CD14-positive monocyte (primary cell): Measurements from ENCODE around the gene POLR2L. TPM values are rescaled to one million over a fixed set of nuclear protein-coding genes. Genes with fewer than 3 reads are reported as not detected.

Experiments
- DNase-seq, 3 donors: peaks; one replicate each; pipeline ENCODE4 v3.0.0-alpha.2; 2011 to 2022
- H2AFZ ChIP-seq: 2 replicates; pipeline ENCODE4 v1.6.0; 2012; ENCODE audit warnings: mild to moderate bottlenecking, low read depth, low read length, inconsistent platforms; ENCODE audit not compliant: insufficient read depth, poor library complexity, severe bottlenecking
- H3K27ac ChIP-seq, 2 donors: 1 replicate in 1 of 2; 2 replicates in 1 of 2; pipeline ENCODE4 v1.5.1; 2012 to 2013; ENCODE audit warnings: low read length in 2 of 2, control low read depth in 1 of 2, inconsistent platforms in 1 of 2, low read depth in 1 of 2, mild to moderate bottlenecking in 1 of 2
- H3K27me3 ChIP-seq, 2 donors: one replicate each; pipeline versions ENCODE4 v1.6.0 to v1.6.1; 2011 to 2013; ENCODE audit warnings: low read length in 2 of 2; ENCODE audit not compliant: control insufficient read depth in 2 of 2, insufficient read depth in 2 of 2
- H3K36me3 ChIP-seq, 2 donors: replicated peaks in 1 of 2; 1 replicate in 1 of 2; 2 replicates in 1 of 2; pipeline versions ENCODE4 v1.5.1 to v1.6.1; 2012 to 2013; ENCODE audit warnings: low read length in 2 of 2, control low read depth in 1 of 2, inconsistent platforms in 1 of 2, mild to moderate bottlenecking in 1 of 2; ENCODE audit not compliant: insufficient read depth in 2 of 2, control insufficient read depth in 1 of 2
- H3K4me1 ChIP-seq, 2 donors: 1 replicate in 1 of 2; 2 replicates in 1 of 2; pipeline versions ENCODE4 v1.5.1 to v1.6.1; 2012 to 2013; ENCODE audit warnings: low read length in 2 of 2, control low read depth in 1 of 2, inconsistent platforms in 1 of 2, mild to moderate bottlenecking in 1 of 2, moderate library complexity in 1 of 2; ENCODE audit not compliant: insufficient read depth in 2 of 2, control insufficient read depth in 1 of 2
- H3K4me2 ChIP-seq: replicated peaks from 2 replicates; pipeline ENCODE3; 2012; ENCODE audit warnings: low read length, moderate library complexity, mild to moderate bottlenecking; ENCODE audit not compliant: poor library complexity, severe bottlenecking; ENCODE audit errors: extremely low read depth
- H3K4me3 ChIP-seq, 3 experiments: fragments of 200-600 bp in 1 of 3; sonication (generic) in 1 of 3; replicated peaks in 1 of 3; 1 replicate in 2 of 3; 2 replicates in 1 of 3; pipeline ENCODE4 v1.5.1; 2011 to 2013; ENCODE audit warnings: low read length in 3 of 3, mild to moderate bottlenecking in 3 of 3, control low read depth in 2 of 3, low read depth in 2 of 3, inconsistent platforms in 1 of 3, moderate library complexity in 1 of 3
- H3K79me2 ChIP-seq: 2 replicates; pipeline ENCODE4 v1.6.0; 2012; ENCODE audit warnings: mild to moderate bottlenecking, control low read depth, inconsistent platforms, low read length, moderate library complexity; ENCODE audit not compliant: insufficient read depth
- H3K9ac ChIP-seq: 2 replicates; pipeline ENCODE4 v1.6.0; 2017; ENCODE audit warnings: low read length, mild to moderate bottlenecking; ENCODE audit not compliant: insufficient read depth, poor library complexity, severe bottlenecking
- H3K9me3 ChIP-seq, 2 donors: replicated peaks in 1 of 2; 1 replicate in 1 of 2; 2 replicates in 1 of 2; pipeline versions ENCODE4 v1.5.1 to v1.6.1; 2012 to 2013; ENCODE audit warnings: low read length in 2 of 2, control low read depth in 1 of 2; ENCODE audit not compliant: control insufficient read depth in 1 of 2, insufficient read depth in 1 of 2
- H4K20me1 ChIP-seq: 2 replicates; pipeline ENCODE4 v1.6.0; 2012; ENCODE audit warnings: mild to moderate bottlenecking, low read length, control low read depth, moderate library complexity; ENCODE audit not compliant: insufficient read depth
- H3K27ac Mint-ChIP-seq, 7 donors: one replicate each; pipeline ENCODE4 v1.8.0; 2020; ENCODE audit warnings: mild to moderate bottlenecking in 7 of 7, mixed read lengths in 7 of 7, moderate library complexity in 6 of 7, inconsistent platforms in 2 of 7
- H3K27me3 Mint-ChIP-seq, 3 donors: one replicate each; pipeline ENCODE4 v1.8.0; 2021 to 2022; ENCODE audit warnings: low read depth in 3 of 3, mild to moderate bottlenecking in 3 of 3, mixed read lengths in 3 of 3, moderate library complexity in 3 of 3, inconsistent platforms in 1 of 3
- H3K36me3 Mint-ChIP-seq, 2 donors: one replicate each; pipeline ENCODE4 v1.8.0; 2020; ENCODE audit warnings: mixed read lengths in 2 of 2, inconsistent platforms in 1 of 2, mild to moderate bottlenecking in 1 of 2
- H3K4me1 Mint-ChIP-seq: one replicate; pipeline ENCODE4 v1.8.0; 2020; ENCODE audit warnings: mild to moderate bottlenecking, mixed read lengths
- H3K4me3 Mint-ChIP-seq, 2 donors: one replicate each; pipeline ENCODE4 v1.8.0; 2020; ENCODE audit warnings: mild to moderate bottlenecking in 2 of 2, mixed read lengths in 2 of 2, moderate library complexity in 1 of 2
- H3K9me3 Mint-ChIP-seq, 7 donors: one replicate each; pipeline ENCODE4 v1.8.0; 2020 to 2022; ENCODE audit warnings: mixed read lengths in 7 of 7, mild to moderate bottlenecking in 6 of 7, moderate library complexity in 6 of 7, inconsistent platforms in 2 of 7
- CTCF ChIP-seq: fragments of 200-600 bp; IDR thresholded peaks from one replicate; pipeline ENCODE4 v1.8.0; 2022; ENCODE audit warnings: antibody characterized with exemption, mild to moderate bottlenecking
- WGBS: methylation state at CpG from one replicate; pipeline ENCODE4 v1.1.5; 2013; ENCODE audit warnings: missing lambda C conversion rate; ENCODE audit not compliant: insufficient coverage; 5-methylcytosine and 5-hydroxymethylcytosine counted together
- intact Hi-C, 2 donors: fragments of 100-400 bp; cut with micrococcal nuclease; formaldehyde crosslinking; loops; one replicate each; pipeline versions ENCODE4 v1.15.0 to v1.15.1; 2023
- polyA plus RNA-seq, 3 donors: library from polyadenylated mRNA; depleted of rRNA in 1 of 3; unstranded in 2 of 3; stranded (reverse) in 1 of 3; fragments of 300-500 nt in 2 of 3; fragments of >200 nt in 1 of 3; fragmentation: Illumina TruSeq in 2 of 3; gene quantifications; 1 replicate in 2 of 3; 2 replicates in 1 of 3; pipeline ENCODE4 v1.2.3, GENCODE V29; 2012 to 2021

POLR2L gene
- polyA plus RNA-seq, 3 donors = 93.9 to 133 (median 110) TPM

- Mint-ChIP-seq H3K4me1 (no peaks in the 10 kb centered on the region), H3K36me3 (peaks cover 2 to 5% of the 10 kb centered on the region in 2 donors), H3K27ac (no peak overlapping the region), H3K9me3 (peaks cover 0 to 1% (median 0%) of the 10 kb centered on the region in 7 donors), H3K27me3 (peaks cover 0 to 3% (median 2%) of the 10 kb centered on the region in 3 donors), H3K4me3 (no peak overlapping the region)
- no peak overlapping the region for H3K4me2 ChIP-seq
- TF ChIP-seq CTCF = no peak
- no peaks in the 10 kb centered on the region for H3K27me3 ChIP-seq
- no peak for DNase-seq
- H4K20me1 ChIP-seq = no peaks in the 10 kb centered on the region
- H3K9ac ChIP-seq = no peak overlapping the region
- H3K79me2 ChIP-seq = no peaks in the 10 kb centered on the region
- intact Hi-C loops = no loop called here
- H3K4me1 ChIP-seq = no peaks in the 10 kb centered on the region
- no peak overlapping the region for H2AFZ ChIP-seq
- H3K4me3 ChIP-seq = no peak overlapping the region
- no peaks in the 10 kb centered on the region for H3K9me3 ChIP-seq
- H3K36me3 ChIP-seq = no peaks in the 10 kb centered on the region
- H3K27ac ChIP-seq = no peak overlapping the region
- 93% methylated on average over 9 of the region's 9 CpGs for WGBS
These were observed 30.5 kb upstream of the POLR2L start for GRCh38 chr11:872799-873198.

DNA sequence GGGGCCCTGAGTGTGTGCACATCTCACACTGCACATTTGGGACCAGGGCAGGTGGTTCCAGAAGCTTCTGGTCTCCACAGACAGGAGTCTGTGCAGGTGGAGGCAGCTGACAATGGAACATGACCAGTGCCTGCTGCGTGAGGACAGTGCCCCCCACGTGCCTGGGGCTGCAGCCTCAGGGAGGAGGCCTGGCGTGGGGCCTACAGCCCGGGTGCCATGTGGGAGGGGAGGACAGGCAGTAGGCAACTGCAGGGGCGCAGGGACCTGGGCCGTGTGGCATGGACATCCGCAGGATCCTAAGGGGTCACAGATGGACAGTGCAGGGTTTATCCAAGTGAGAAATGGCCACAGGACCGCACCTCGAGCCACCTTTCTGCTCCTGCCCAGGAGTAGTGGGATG is 29.1 kb upstream of the POLR2L start:
- Histone ChIP-seq H3K9me3 (no peaks in the 10 kb centered on the region), H3K27me3 (no peaks in the 10 kb centered on the region), H3K4me3 (no peak overlapping the region), H3K4me1 (no peaks in the 10 kb centered on the region), H2AFZ (no peak overlapping the region), H3K4me2 (no peak overlapping the region), H3K9ac (no peak overlapping the region), H3K27ac (no peak overlapping the region), H4K20me1 (no peaks in the 10 kb centered on the region), H3K79me2 (no peaks in the 10 kb centered on the region), H3K36me3 (no peaks in the 10 kb centered on the region)
- 84% methylated on average over 7 of the region's 9 CpGs for WGBS
- no peak for TF ChIP-seq CTCF
- no peak for DNase-seq
- H3K36me3 Mint-ChIP-seq = peaks cover 2 to 4% of the 10 kb centered on the region in 2 donors
- H3K27me3 Mint-ChIP-seq = peaks cover 0 to 3% (median 2%) of the 10 kb centered on the region in 3 donors
- no peaks in the 10 kb centered on the region for H3K9me3 Mint-ChIP-seq
- intact Hi-C loops = no loop called here
- H3K4me3 Mint-ChIP-seq = no peak overlapping the region
- no peaks in the 10 kb centered on the region for H3K4me1 Mint-ChIP-seq
- no peak overlapping the region for H3K27ac Mint-ChIP-seq
